Measurements from ENCODE around the gene PCBP2.

DNA sequence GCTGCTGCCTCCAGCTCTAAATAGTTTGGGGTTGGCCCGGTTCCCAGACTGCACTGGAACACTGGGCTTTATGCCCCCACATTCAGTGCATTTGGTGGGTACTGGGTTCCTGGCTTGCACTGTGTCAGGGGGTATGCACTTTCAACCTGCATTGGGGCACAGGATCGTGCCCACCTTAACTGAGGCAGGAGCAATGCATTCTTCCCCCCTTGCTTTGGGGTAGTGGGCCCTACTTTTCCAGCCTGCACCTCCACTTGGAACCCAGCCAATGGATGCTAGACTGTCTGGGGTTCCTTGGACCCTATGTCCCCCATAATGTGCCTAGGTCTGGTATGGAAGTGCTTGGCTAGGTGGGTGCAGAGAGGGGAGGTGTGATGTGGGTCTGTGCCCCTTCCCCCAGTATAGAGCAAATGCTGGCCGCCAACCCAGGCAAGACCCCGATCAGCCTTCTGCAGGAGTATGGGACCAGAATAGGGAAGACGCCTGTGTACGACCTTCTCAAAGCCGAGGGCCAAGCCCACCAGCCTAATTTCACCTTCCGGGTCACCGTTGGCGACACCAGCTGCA lies 49.8 kb downstream of the PCBP2 start:
- TF ChIP-seq CTCF (IDR thresholded peaks at IDR 0.05) (no peak), EP300 (IDR thresholded peaks at IDR 0.05) (no peak), POLR2A (IDR thresholded peaks at IDR 0.05) (no peak)

All from tibial nerve (tissue), 4 donors.